Left lung (tissue), 10 donors: ENCODE results near the gene OR2T4. TPM values are rescaled to one million over a fixed set of nuclear protein-coding genes. Genes with fewer than 3 reads are reported as not detected.

Experiments used
- ATAC-seq: fragments of 200-7000 bp; cut with Tn5 transposase; one replicate; pipeline ENCODE4 v1.9.1; 2020; ENCODE audit warnings: moderate library complexity
- DNase-seq, 4 donors: peaks; one replicate each; pipeline ENCODE4 v3.0.0-alpha.2; 2013 to 2020
- H3K27ac ChIP-seq, 2 donors: fragments of 200-600 bp; sonication (generic) in 1 of 2; one replicate each; pipeline versions ENCODE4 v1.5.0 to v1.8.0; 2020 to 2021
- H3K27me3 ChIP-seq, 2 donors: fragments of 200-600 bp; sonication (generic) in 1 of 2; one replicate each; pipeline versions ENCODE4 v1.5.0 to v1.8.0; 2020 to 2021
- H3K36me3 ChIP-seq, 2 donors: fragments of 200-600 bp; sonication (generic) in 1 of 2; one replicate each; pipeline versions ENCODE4 v1.5.0 to v1.8.0; 2020 to 2021
- H3K4me1 ChIP-seq, 2 donors: fragments of 200-600 bp; one replicate each; pipeline ENCODE4 v1.8.0; 2021
- H3K4me3 ChIP-seq, 2 donors: fragments of 200-600 bp; sonication (generic) in 1 of 2; one replicate each; pipeline versions ENCODE4 v1.5.0 to v1.8.0; 2020 to 2021; ENCODE audit warnings: mild to moderate bottlenecking in 1 of 2
- H3K9me3 ChIP-seq, 2 donors: fragments of 200-600 bp; sonication (generic) in 1 of 2; one replicate each; pipeline versions ENCODE4 v1.5.0 to v1.8.0; 2020 to 2021
- CTCF ChIP-seq, 2 donors: fragments of 200-600 bp; sonication (generic) in 1 of 2; IDR thresholded peaks; one replicate each; pipeline versions ENCODE4 v1.5.0 to v1.8.0; 2021; ENCODE audit warnings: antibody characterized with exemption in 2 of 2
- intact Hi-C, 2 donors: fragments of 100-400 bp; cut with DNase I; formaldehyde crosslinking; loops; one replicate each; pipeline versions ENCODE4 v1.11.2 to v1.14.2; 2022
- polyA plus RNA-seq, 6 donors: library from polyadenylated mRNA; unstranded; fragments of 120-200 nt; gene quantifications; one replicate each; pipeline ENCODE4 v1.2.1, GENCODE V29; 2013; ENCODE audit not compliant: insufficient read length in 6 of 6
- total RNA-seq, 2 donors: library from RNA; stranded (reverse); fragmentation: NEBNext Ultra II Directional; extraction: Animal tissue kit (Norgen Biotek cat#: 25700); gene quantifications; one replicate each; pipeline ENCODE4 v1.2.1, GENCODE V29; 2021
- donor health status: DM: no; HTN: yes; CAD: no.
- donor health status: DM: no; HTN: no; CAD: no.

Gene OR2T4
- total and polyA plus RNA-seq, 8 donors = not detected

- ATAC-seq (no peak), DNase-seq (no peak)
- no peaks in the 10 kb centered on the region for H3K27me3 ChIP-seq
- H3K4me1 ChIP-seq = no peaks in the 10 kb centered on the region
- H3K4me3 ChIP-seq = no peak overlapping the region
- no peaks in the 10 kb centered on the region for H3K36me3 ChIP-seq
- no peaks in the 10 kb centered on the region for H3K9me3 ChIP-seq
- H3K27ac ChIP-seq = no peak overlapping the region
- no peak for TF ChIP-seq CTCF (IDR thresholded peaks at IDR 0.05)
- intact Hi-C loops = no loop called here
Observed at GRCh38 chr1:248376916-248377315, 15.5 kb downstream of the OR2T4 start.

GRCh38 chr1:248380854-248381253, 19.4 kb downstream of the OR2T4 start:
- ATAC-seq (no peak), DNase-seq (no peak)
- Histone ChIP-seq H3K36me3 (no peaks in the 10 kb centered on the region), H3K27me3 (no peaks in the 10 kb centered on the region), H3K27ac (no peak overlapping the region), H3K4me3 (no peak overlapping the region), H3K9me3 (no peaks in the 10 kb centered on the region), H3K4me1 (no peaks in the 10 kb centered on the region)
- no peak for TF ChIP-seq CTCF (IDR thresholded peaks at IDR 0.05)
- intact Hi-C loops = no loop called here

- no peak for TF ChIP-seq CTCF (IDR thresholded peaks at IDR 0.05)
- no peak overlapping the region for H3K27ac ChIP-seq
- intact Hi-C loops = no loop called here
- no peaks in the 10 kb centered on the region for H3K9me3 ChIP-seq
- DNase-seq (no peak), ATAC-seq (no peak)
- no peaks in the 10 kb centered on the region for H3K4me1 ChIP-seq
- no peaks in the 10 kb centered on the region for H3K27me3 ChIP-seq
- no peaks in the 10 kb centered on the region for H3K36me3 ChIP-seq
- H3K4me3 ChIP-seq = no peak overlapping the region
Observed at GRCh38 chr1:248388426-248388825, 27.0 kb downstream of the OR2T4 start.

- no peak for DNase-seq
- TF ChIP-seq CTCF (IDR thresholded peaks at IDR 0.05) = no peak
- Histone ChIP-seq H3K4me3 (no peak overlapping the region), H3K9me3 (no peaks in the 10 kb centered on the region), H3K36me3 (no peaks in the 10 kb centered on the region), H3K4me1 (no peaks in the 10 kb centered on the region), H3K27ac (no peak overlapping the region), H3K27me3 (no peaks in the 10 kb centered on the region)
- intact Hi-C loops = no loop called here
- no peak for ATAC-seq
Observed at GRCh38 chr1:248393050-248393449, 31.6 kb downstream of the OR2T4 start.

- Histone ChIP-seq H3K27me3 (no peaks in the 10 kb centered on the region), H3K4me1 (no peaks in the 10 kb centered on the region)
- no peak for ATAC-seq
Observed at GRCh38 chr1:248402748-248403147, 41.3 kb downstream of the OR2T4 start, which contains the start of gene OR2T1. Gene OR2T1 (plus strand): TSS chr1:248403048. CDS start chr1:248406148, 3,100 bp downstream.

More at GRCh38 chr1:248402748-248403147, 41.3 kb downstream of the OR2T4 start, which contains the start of gene OR2T1:
- H3K36me3 ChIP-seq = no peaks in the 10 kb centered on the region
- no peak for TF ChIP-seq CTCF (IDR thresholded peaks at IDR 0.05)
- no peak within 1 kb of the TSS for H3K27ac ChIP-seq
- DNase-seq = no peak
- H3K9me3 ChIP-seq = no peaks in the 10 kb centered on the region
- H3K4me3 ChIP-seq = no peak within 1 kb of the TSS
- intact Hi-C loops = no loop called here
